Measurements from ENCODE around the gene SORBS1.

SORBS1 gene

DNA sequence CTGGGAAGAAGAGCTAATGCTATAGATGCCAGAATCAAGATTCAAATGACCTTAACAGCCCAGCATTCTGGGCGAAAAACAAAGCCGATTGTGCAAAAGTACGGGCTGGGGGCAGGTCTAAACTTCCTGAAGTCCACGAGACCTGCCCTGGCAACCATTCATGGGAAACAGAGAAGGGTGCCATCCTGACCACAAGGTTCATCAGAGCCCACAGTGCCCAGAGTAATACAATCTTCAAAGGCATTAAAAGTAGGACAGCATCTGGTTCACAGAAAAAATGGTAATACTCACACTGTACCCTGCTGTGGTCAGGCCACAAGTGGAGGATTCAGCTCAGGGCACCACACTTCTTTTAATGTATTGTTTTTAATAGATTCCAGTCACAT is 36.1 kb downstream of the SORBS1 start:
- in situ Hi-C loops (cut with HindIII; ENCODE audit: low sequenced_read_pairs) = no loop called here
- H3K4me3 ChIP-seq (ENCODE audit: low read depth, low read length) = no peak overlapping the region
- TF ChIP-seq, protein P1, sequence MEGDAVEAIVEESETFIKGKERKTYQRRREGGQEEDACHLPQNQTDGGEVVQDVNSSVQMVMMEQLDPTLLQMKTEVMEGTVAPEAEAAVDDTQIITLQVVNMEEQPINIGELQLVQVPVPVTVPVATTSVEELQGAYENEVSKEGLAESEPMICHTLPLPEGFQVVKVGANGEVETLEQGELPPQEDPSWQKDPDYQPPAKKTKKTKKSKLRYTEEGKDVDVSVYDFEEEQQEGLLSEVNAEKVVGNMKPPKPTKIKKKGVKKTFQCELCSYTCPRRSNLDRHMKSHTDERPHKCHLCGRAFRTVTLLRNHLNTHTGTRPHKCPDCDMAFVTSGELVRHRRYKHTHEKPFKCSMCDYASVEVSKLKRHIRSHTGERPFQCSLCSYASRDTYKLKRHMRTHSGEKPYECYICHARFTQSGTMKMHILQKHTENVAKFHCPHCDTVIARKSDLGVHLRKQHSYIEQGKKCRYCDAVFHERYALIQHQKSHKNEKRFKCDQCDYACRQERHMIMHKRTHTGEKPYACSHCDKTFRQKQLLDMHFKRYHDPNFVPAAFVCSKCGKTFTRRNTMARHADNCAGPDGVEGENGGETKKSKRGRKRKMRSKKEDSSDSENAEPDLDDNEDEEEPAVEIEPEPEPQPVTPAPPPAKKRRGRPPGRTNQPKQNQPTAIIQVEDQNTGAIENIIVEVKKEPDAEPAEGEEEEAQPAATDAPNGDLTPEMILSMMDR (IDR thresholded peaks at IDR 0.05; ENCODE audit: low read depth, low read length) = no peak
- DNase-seq (ENCODE audit: low read depth, low spot score) = no peak

DNA sequence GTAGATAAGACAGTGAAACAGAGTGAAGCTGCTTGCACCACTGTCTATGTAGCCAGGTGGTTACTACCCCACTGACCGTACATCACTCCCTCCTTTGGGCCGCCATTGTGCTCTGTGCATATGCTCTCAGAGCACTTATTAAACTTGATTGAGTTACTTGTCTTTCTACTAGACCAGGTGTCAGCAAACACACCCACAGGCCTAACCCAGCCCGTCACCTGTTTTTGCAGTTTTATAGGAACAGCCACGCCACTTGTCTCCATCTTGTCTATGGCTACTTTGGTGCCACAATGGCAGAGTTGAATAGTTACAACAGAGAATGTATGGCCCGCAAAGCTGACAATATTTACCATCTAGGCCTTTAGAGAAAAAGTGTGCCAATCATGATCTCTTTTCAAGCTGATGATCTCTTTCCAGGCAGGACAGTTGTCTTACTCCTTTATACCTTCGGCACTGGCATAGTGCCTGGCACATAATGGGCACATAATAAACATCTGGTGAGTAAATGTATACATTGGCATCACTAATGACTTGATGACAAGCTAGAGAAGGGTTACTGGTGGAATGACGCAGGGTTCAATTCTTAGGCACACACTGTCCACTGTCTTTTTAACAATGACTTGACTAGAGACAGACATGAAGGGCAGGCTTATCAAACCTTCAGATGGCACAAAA is 36.7 kb downstream of the SORBS1 start:
- in situ Hi-C loops (cut with HindIII; ENCODE audit: low sequenced_read_pairs) = no loop called here
- TF ChIP-seq, protein P1 (IDR thresholded peaks at IDR 0.05; ENCODE audit: low read depth, low read length) = no peak
- DNase-seq (ENCODE audit: low read depth, low spot score) = no peak
- H3K4me3 ChIP-seq (ENCODE audit: low read depth, low read length) = no peak overlapping the region

DNA sequence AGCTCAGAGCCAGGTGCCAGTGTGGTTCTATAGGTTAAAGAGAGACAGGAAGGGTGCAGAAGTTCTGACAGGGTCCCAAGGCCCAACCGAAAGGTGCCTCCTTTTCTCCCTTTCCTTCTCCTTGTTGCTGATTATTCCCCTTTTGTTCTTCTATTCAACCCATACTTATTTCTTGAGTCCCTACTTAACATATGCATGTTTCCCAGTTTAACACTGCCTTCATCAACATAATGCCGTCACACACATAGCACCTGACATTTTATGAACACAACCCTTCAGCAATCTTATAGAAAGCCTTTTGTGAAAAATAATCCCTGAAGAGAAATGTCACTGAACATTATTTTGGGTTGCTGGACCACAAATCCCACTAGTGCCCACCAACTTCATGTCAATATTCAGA is 39.1 kb downstream of the SORBS1 start:
- TF ChIP-seq, protein P1 (IDR thresholded peaks at IDR 0.05; ENCODE audit: low read depth, low read length) = no peak
- no peak for DNase-seq (ENCODE audit: low read depth, low spot score)
- in situ Hi-C loops (cut with HindIII; ENCODE audit: low sequenced_read_pairs) = no loop called here

DNA sequence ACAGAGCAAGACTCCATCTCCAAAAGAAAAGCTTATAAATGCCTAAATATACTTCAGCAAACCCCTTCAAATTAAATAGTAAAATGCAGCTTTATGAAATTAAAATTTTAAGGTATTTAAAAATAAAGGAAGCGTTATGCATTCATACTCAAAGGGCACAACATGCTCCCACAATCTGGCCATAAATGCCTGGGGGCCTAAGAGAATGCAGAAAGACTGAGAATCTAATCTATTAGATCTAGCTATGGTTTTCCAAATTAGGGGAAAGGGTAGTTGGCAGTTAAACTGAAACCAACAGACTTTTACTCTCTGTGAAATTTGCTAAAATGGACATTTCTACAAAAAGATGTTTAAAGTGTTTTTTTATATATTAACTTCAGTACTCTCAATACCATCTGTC is 40.6 kb downstream of the SORBS1 start:
- no peak for DNase-seq (ENCODE audit: low read depth, low spot score)
- TF ChIP-seq, protein P1 (IDR thresholded peaks at IDR 0.05; ENCODE audit: low read depth, low read length) = no peak
- in situ Hi-C loops (cut with HindIII; ENCODE audit: low sequenced_read_pairs) = no loop called here
- no peak overlapping the region for H3K4me3 ChIP-seq (ENCODE audit: low read depth, low read length)

More for the DNA sequence above, 39.1 kb downstream of the SORBS1 start:
- no peak overlapping the region for H3K4me3 ChIP-seq (ENCODE audit: low read depth, low read length)

DNA sequence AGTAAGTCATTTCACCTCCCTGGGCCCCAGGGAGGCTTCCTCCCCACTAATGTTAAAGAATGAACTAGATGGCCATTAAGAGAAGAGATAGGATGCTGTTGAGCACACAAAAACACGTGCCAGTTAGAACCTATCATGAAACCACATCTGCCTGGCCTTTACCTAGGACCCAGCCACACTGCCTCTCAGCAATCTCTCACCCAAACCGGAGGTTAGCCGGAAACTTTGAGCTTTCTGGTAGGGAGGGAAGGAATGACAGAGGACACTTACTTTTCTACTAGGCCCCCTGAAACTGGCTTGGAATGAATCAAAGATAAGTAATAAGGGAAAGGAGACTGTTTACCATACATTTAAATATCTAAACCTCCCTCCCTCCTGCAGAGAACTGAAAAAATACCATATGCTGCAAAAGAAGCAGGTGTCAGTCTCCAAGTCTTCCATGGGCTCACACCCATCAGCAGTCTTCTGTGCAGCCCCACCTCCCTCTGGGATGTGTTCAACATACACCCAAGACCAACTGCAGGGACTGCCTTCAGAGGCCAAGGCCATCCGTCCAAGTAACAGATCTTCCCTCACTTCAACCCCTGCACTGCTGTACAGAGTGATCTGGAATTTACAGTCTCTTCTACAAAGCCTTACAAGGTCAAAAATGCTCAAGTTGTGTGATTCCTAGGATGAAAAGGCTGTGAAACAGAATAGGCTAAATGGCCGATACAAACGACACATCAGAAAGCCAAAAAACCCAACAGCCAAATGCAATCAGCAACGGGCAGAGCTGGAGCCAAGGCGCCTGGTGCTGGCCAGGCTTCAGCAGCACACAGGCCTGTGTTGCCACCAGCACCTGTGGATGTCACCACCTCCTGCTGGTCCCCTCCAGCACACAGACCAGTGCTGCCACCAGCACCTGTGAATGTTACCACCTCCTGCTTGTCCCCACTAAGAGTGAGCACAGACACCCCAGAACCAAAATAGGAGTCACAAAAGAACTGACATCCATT is 42.4 kb downstream of the SORBS1 start:
- H3K4me3 ChIP-seq (ENCODE audit: low read depth, low read length) = no peak overlapping the region
- in situ Hi-C loops (cut with HindIII; ENCODE audit: low sequenced_read_pairs) = no loop called here
- DNase-seq (ENCODE audit: low read depth, low spot score) = no peak
- TF ChIP-seq, protein P1 (IDR thresholded peaks at IDR 0.05; ENCODE audit: low read depth, low read length) = no peak

DNA sequence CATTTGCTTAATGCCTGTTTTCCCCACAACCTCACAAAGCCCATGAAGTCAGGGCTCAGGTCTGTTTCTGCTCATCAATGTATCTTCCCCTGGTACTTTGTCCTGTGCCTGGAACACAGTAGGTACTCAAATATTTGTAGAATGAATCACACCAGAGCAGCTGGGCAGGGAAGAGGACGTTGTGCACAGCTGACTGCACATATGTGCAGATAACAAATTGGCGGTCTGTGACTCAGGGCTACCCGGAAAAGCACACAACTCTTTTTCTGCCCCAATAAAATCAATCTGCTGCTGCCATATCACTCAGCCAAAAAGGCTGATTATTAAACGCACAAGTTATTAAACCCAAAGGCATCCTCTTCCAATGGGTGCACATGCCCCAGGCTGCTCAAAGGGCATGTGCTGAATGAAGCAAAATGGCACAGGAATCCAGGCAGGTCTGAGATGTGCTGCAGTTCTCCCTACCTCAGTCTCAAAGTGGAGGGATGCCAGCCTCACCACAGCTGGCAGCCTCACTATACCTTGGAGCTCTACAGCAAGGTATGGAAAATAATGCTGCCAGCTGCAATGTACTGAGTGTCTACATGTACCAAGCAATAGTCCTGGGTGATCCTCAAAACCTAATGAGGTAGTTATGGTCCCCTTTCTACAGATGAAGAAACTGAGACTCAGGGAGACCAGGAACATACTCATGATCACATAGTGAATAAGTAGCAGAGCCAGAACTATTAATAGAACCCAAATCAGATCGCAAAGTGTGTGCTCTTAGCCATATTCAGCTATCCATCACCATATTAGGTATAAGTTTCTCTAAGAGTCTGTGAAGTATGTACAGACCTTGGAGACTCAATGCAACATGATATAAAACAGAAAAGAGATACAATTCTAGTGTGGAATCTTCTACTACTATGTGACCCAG is 43.4 kb downstream of the SORBS1 start:
- in situ Hi-C loops (cut with HindIII; ENCODE audit: low sequenced_read_pairs) = no loop called here
- H3K4me3 ChIP-seq (ENCODE audit: low read depth, low read length) = no peak overlapping the region
- TF ChIP-seq, protein P1 (IDR thresholded peaks at IDR 0.05; ENCODE audit: low read depth, low read length) = no peak
- DNase-seq (ENCODE audit: low read depth, low spot score) = peak; percentile 87

Measured in astrocyte of the spinal cord (primary cell).